ENCODE data around the gene VSX1.
A peak's percentile ranks its signal among the peaks of the same experiment; 100 is the strongest.

Gene VSX1

GRCh38 chr20:25057234-25058050, 24.5 kb downstream of the VSX1 start (continued):
- TF ChIP-seq REST (tag by site-specific recombination; IDR thresholded peaks at IDR 0.05) (no peak), ZNF626 (tag by site-specific recombination; IDR thresholded peaks at IDR 0.05) (no peak), ZNF19 (tag by site-specific recombination; IDR thresholded peaks at IDR 0.05; ENCODE audit: low read depth) (no peak), ZNF133 (tag by site-specific recombination; IDR thresholded peaks at IDR 0.05) (no peak), YY1 (tag by site-specific recombination; IDR thresholded peaks at IDR 0.05) (no peak), OSR2 (tag by site-specific recombination; IDR thresholded peaks at IDR 0.05) (no peak), GLIS1 (tag by site-specific recombination; IDR thresholded peaks at IDR 0.05) (peak; percentile 24; the same call in 1 of the 2 replicates), PRDM10 (tag by site-specific recombination; IDR thresholded peaks at IDR 0.05) (peak; percentile 51), ZNF311 (tag by site-specific recombination; IDR thresholded peaks at IDR 0.05; ENCODE audit: borderline replicate concordance) (no peak), ZNF830 (tag by site-specific recombination; IDR thresholded peaks at IDR 0.05; ENCODE audit: low read depth) (no peak), ZNF302 (tag by site-specific recombination; IDR thresholded peaks at IDR 0.05; ENCODE audit: low read depth) (no peak), ZBTB1 (tag by site-specific recombination; IDR thresholded peaks at IDR 0.05) (no peak), ZNF777 (tag by site-specific recombination; IDR thresholded peaks at IDR 0.05; ENCODE audit: borderline replicate concordance) (no peak), EGR2 (tag by site-specific recombination; IDR thresholded peaks at IDR 0.05; ENCODE audit: low read depth) (peak; percentile 69), BCL11B (tag by site-specific recombination; IDR thresholded peaks at IDR 0.05; ENCODE audit: low read depth) (no peak), BCL11A (tag by site-specific recombination; IDR thresholded peaks at IDR 0.05; ENCODE audit: low read depth) (no peak), ZNF423 (tag by site-specific recombination; IDR thresholded peaks at IDR 0.05) (no peak), ZNF16 (tag by site-specific recombination; IDR thresholded peaks at IDR 0.05; ENCODE audit: low read depth) (no peak), SP7 (tag by site-specific recombination; IDR thresholded peaks at IDR 0.05) (no peak), ZNF560 (tag by site-specific recombination; IDR thresholded peaks at IDR 0.05; ENCODE audit: borderline replicate concordance) (no peak), ZNF580 (tag by site-specific recombination; IDR thresholded peaks at IDR 0.05) (no peak), WT1 (tag by site-specific recombination; IDR thresholded peaks at IDR 0.05) (no peak), ZNF692 (tag by site-specific recombination; IDR thresholded peaks at IDR 0.05) (peak; percentile 93), ZNF341 (tag by site-specific recombination; IDR thresholded peaks at IDR 0.05; ENCODE audit: low read depth) (peak; percentile 59; the same call in 1 of the 2 replicates), ZNF473 (tag by site-specific recombination; IDR thresholded peaks at IDR 0.05) (no peak), ZNF26 (tag by site-specific recombination; IDR thresholded peaks at IDR 0.05) (no peak), ZNF776 (tag by site-specific recombination; IDR thresholded peaks at IDR 0.05; ENCODE audit: borderline replicate concordance) (no peak), KLF9 (tag by site-specific recombination; IDR thresholded peaks at IDR 0.05; ENCODE audit: low read depth) (peak; percentile 25; the same call in 1 of the 2 replicates)

All from HEK293 (cell line).